Erythroblast (primary cell): ENCODE results near the gene TIGD1.

Experiments
- GATA1 ChIP-seq: IDR thresholded peaks from 2 replicates; pipeline ENCODE4 v1.6.1; 2011; ENCODE audit warnings: low read depth, mild to moderate bottlenecking, control low read depth, low read length, moderate library complexity
- POLR2A ChIP-seq: IDR thresholded peaks from 2 replicates; pipeline ENCODE4 v1.6.1; 2011; ENCODE audit warnings: mild to moderate bottlenecking, low read length

- TF ChIP-seq POLR2A (no peak), GATA1 (no peak)
These were observed 17.8 kb upstream of the TIGD1 start for GRCh38 chr2:232568161-232568560.
